Frontal cortex (tissue), 4 donors: ENCODE data around the gene DHTKD1. TPM values are rescaled to one million over a fixed set of nuclear protein-coding genes. Genes with fewer than 3 reads are reported as not detected.
A peak's percentile ranks its signal among the peaks of the same experiment; 100 is the strongest.
"Not testable (repeated sequence)": the region's sequence is repeated elsewhere in the genome, so short reads cannot be mapped to it uniquely, and the experiment has no call there.

Source experiments
- DNase-seq, 2 donors: peaks; one replicate each; pipeline ENCODE4 v3.0.0; 2012; ENCODE audit warnings: low spot score in 2 of 2
- FAIRE-seq: peaks from 2 replicates; lab custom pipeline; 2012; peaks lifted over from hg19 to GRCh38; lab: Jason Lieb, UNC
- small RNA-seq: library from RNA; depleted of rRNA; stranded (forward); fragments of <200 nt; gene quantifications from one replicate; pipeline ENCODE3, GENCODE V24; 2014
- total RNA-seq: library from RNA; depleted of rRNA; stranded (reverse); fragments of >200 nt; gene quantifications from one replicate; pipeline ENCODE4 v1.2.3, GENCODE V29; 2014
- donor health status: control.
- donor health status: control.
- donor health status: control.

The DHTKD1 gene
- total RNA-seq, 1 donor from 2014 or later = 80.7 TPM

DNA sequence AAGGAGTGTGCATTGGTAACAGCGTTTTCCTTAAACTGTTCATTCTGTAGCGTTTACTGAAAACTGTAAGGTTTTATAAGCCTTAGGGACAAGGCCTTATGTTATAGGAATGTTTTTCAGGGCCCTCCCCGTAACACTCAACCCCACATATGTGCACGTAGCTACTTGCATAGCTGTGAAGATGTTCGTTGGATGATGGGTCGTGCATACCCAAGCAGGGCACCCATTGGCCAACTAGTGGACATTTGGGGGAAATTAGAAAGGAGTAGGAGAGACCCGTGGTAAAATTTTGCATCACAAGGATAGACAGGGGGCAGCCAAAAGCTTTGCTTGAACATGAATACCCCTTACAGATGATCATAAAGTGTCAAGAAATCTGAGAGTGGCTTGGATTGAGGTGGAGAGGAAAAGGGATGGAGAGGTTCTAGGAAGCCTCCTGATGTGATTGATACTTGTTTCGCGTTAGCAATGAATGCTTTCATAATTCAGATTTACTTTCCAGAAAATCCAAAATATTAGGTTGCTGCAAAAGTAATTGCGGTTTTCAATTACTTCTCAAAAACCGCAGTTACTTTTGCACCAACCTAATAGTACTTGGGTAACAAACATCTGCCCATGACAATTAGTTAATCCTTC is 61.6 kb downstream of the DHTKD1 start:
- DNase-seq (peak; percentile 36 to 39), FAIRE-seq (no peak)

DNA sequence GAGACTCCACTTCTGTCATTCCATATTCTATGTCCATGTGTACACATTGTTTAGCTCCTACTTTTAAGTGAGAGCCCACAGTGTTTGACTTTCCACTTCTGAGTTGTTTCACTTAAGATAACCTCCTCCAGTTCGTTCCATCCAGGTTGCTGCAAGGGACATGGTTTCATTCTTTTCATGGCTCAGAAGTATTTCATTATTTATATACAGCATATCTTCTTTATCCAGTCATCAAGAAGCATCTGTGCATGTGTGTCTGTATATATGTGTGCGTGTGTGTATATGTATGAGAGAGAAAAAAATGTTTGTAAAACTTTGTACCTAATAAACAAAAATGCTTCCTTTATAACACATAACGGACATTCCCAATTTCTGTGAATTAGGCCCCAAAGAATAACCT is 66.9 kb downstream of the DHTKD1 start:
- no peak for DNase-seq
- FAIRE-seq = no peak

DNA sequence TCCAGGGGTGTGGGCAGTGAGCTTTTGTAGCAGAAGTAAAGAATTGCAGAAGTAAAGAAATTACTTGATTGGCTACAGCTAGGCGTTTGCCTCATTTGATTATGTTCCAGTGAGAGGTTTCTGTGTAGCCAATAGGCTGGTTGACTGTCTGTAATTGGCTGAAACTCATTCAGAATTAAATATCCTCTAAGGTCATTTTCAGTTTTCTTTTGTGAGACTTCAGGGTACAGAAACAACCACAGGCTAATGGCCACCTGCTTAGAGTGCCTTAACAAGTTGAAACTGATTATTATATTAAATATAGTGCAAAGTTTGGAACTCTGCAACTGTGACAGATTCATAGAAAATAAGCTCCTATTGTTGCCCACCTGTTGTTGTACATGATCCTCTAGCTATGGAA is 71.3 kb downstream of the DHTKD1 start:
- no peak for FAIRE-seq

DNA sequence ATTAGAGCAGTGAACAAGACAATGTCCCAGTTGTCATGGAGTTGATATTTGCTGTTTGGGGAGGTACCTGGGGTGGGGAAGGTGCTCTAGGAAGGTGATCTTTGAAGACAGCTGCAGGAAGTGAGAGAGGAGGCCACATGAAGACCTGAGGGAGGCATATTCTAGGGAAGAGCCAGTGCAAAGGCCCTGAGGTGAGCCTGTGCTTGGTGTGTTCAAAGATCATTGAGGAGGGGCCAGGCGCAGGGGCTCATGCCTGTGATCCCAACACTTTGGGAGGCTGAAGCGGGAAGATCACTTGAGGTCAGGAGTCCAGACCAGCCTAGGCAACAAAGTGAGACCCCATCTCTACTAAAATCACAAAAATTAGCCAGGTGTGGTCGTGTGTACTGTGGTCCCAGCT is 75.8 kb downstream of the DHTKD1 start:
- no peak for FAIRE-seq
- no peak for DNase-seq

More for the DNA sequence above, 71.3 kb downstream of the DHTKD1 start:
- no peak for DNase-seq

DNA sequence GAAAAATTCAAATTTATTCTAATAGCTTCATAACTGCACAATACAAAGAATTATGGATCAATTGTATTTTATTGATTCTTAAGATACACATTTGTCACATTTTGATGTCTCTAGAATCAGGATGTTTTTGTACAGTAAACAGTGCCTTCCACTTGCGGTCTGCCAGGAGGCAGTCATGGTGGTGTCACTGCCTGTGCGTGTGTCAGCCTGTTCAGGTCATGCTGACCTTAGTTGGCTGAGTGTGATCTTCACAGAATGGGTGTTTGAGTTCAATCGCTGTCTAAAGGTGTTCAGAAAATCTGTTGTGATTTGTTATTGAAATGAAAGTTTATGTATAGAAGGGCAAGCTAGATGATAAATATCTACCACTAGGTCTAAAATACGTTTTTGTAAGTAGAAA is 81.4 kb downstream of the DHTKD1 start:
- FAIRE-seq = no peak
- DNase-seq = no peak

DNA sequence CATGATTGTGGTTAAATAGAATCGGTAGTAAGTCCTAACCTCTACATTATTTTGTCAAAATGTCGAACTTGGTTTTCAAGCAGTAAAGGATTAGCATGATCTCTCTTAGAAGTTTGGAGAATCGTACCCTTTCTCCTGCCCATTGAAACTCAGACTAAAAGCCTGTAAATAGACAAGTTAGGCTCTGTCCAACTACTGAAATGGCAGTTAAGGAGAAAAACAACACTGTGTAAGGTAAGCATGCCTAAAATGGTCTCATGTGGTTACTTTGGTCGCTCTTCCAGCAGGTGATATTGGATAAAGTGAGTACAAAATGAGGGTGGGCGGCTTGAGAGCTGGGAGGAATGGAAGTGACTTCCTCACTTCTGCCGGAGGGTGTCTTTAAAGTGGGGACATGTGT is 85.8 kb downstream of the DHTKD1 start:
- no peak for FAIRE-seq
- DNase-seq = no peak

DNA sequence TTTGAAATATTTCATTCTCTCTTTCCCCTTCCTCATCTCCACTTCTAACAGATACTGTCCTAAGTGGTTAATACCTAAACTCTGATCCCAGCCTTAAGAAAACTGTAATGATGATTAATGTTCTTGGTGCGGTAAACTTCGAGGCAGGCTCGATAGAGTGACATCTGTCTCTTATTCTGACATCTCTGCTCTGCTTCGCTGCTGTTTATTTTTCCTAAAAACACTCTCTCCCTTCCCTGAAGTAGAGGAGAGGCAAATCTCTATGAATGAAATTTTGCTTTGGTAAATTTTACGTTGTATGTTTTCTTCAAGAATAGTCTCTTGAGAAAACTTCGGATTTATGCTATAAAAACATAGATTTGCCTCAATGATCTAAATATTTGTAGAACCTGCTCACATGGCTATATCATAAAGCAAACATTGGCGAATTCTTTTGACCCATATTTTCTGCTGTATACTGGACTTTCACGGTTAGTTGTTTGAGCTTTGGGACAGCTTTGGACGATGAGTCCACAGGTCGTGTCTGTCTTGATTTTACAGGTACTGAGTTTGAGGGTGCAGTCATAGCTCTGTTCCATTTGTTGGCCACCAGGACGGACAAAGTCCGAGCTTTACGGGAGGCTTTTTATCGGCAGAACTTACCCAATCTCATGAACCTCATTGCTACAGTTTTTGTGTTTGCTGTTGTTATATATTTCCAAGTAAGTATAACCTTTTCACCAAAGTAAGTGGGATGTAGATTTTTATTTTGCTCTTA is 87.8 kb downstream of the DHTKD1 start:
- FAIRE-seq = no peak
- DNase-seq = no peak

DNA sequence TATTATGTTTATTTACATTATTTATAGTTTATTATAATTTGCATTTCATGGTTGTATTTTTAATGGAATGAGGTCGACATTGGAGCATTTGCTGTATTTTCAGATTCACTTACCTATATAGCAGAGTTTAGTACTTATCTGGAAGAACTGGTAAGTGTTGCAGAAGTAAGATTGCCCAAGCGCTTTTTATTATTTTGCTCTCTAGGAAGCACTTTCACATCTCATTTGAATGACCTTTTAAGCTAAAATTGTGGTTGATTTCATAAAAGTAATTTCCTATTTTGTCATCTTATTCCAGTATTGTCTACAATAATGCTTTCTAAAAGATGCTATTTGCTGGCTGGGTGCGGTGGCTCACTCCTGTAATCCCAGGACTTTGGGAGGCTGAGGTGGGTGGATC is 89.4 kb downstream of the DHTKD1 start:
- no peak for DNase-seq
- no peak for FAIRE-seq

DNA sequence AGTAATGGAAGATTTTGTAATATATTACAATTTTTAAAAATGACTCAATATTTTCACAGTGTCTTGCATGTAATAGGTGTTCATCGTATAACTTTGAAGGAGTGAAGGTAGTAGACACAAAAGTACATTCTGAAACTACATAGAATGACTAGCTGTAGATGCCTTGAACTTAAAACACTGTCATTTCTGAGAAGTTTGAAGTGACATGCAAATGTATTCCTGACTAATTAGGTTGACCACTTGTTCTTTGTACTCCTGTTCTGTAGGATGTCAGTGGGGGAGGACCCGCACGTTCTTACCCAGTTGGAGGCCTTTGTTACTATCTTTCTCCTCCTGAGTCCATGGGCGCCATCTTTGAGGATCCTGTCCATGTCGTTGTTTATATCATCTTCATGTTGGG is 91.9 kb downstream of the DHTKD1 start:
- DNase-seq (no peak), FAIRE-seq (no peak)

DNA sequence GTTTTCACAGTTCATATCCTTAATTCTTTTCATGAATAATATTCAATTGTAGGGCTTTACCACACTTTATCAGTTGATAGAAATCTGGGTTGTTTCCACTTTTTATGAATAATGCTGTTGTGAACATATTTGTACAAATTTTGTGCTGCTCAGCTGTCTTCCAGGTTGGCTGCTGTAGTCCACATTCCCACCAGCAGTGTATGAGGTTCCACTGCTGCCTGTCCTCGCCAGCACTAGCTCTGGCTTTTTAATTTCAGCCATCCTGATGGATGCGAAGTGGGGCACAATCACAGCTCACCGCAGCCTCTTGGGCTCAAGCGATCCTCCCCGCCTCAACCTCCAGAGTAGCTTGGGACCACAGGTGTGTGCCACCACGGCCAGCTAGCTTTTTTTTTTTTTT is 94.2 kb downstream of the DHTKD1 start:
- DNase-seq (no peak), FAIRE-seq (no peak)

DNA sequence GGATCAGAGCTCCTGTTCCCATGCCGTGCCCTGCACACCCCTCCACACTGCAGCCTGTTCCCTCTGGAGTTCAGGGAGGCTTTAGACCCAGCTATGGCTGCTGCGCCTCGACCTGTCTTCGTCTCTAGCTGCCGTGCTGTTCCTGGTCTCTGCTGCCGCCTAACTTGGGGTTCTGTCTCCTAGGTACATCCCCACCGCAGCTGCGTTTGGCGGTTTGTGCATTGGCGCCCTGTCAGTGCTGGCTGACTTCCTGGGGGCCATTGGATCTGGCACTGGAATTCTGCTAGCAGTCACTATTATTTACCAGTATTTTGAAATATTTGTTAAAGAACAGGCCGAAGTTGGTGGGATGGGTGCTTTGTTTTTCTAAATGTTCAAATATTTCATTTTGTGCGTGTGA is 95.3 kb downstream of the DHTKD1 start:
- DNase-seq (no peak), FAIRE-seq (no peak)

DNA sequence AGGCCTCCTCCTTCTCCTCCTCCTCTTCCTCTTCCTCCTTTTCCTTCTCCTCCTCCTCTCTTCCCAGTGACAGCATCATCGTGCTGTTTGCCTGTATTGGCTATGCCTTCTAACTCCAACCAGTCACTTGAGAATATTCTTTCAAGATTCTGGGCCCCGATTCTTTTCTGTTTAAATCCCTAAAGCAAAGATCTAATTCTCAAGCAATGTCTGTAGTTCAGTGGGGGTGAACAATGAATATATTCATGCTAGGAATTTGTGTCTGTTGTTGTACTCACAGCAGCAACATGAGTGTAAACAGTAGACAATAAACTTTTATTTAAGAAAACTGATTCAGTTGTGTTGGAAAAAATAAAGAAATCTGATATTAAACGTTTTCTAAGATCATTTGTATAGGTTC is 96.3 kb downstream of the DHTKD1 start:
- FAIRE-seq (no peak), DNase-seq (no peak)

DNA sequence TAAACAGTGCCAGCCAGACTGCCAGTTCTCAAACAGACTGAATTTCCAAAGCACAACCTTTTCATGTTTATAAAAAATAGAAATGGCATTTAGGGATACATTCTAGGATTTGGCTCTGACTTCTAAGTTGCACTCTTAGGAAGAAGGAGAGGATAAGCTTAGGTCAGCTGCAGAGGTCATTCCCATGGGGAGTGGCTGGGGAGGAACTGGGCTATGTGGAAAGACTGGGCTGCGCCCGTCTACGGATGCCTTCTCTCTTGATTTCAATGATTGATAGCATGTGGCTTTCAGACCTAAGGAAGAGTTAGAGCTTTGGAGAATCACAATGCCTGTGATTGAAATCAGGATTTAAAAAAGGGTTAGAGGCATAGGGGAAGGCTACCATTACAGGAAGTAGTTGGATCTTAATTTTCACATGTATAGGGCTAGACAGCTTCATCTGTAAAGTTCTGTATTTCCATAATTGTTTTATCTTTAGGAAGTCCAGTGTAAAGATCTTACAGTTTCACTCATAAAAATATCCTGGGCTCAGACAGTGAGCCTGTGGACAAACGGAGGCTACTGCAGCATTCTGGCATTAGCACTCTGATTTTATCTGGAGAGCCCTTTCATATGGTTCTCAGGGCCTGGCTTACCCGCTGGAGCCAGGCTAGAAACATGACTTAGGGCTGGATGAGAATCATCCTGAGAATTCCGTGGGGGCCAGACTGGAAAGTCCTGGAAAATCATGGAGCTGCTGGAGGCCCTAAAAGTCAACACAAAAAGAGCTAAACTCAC is 97.4 kb downstream of the DHTKD1 start:
- DNase-seq = no peak
- no peak for FAIRE-seq

DNA sequence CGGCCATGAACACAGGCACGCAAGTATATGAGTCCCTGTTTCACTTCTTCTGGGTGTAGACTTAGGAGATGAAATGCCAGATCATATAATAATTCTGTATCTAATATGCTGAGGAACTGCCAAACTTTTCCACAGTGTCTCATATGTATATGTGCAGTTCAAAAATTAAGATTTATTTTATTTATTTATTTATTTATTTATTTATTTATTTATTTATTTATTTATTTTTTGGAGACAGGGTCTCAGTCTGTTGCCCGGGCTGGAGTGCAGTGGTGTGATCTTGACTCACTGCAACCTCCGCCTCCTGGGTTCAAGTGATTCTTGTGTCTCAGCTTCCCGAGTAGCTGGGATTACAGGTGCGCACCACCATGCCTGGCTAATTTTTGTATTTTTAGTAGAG is 102.8 kb downstream of the DHTKD1 start:
- DNase-seq, FAIRE-seq: not testable (repeated sequence)

Small RNA genes lying within 50 kb of the gene (small RNA-seq; reads per million reads assigned to genes)
- gene MIR548AK (not detected), gene RNU6-88P (not detected)

Other genes starting within 250 kb of the DHTKD1 start
- gene PROSER2, start 245.6 kb upstream of the DHTKD1 start, total RNA-seq = 0.41 TPM
- gene UPF2, start 26.1 kb upstream of the DHTKD1 start, total RNA-seq = 24.1 TPM
- gene SEC61A2, start 60.7 kb downstream of the DHTKD1 start, total RNA-seq = 45.7 TPM
- gene NUDT5, start 126.9 kb downstream of the DHTKD1 start, total RNA-seq = 14.3 TPM
- 146 TPM for gene CDC123, start 127.2 kb downstream of the DHTKD1 start, total RNA-seq